CMK (cell line): Measurements from ENCODE around the gene CRTC3.

Experiments
- DNase-seq: peaks from one replicate; pipeline ENCODE4 v3.0.0-alpha.2; 2010; ENCODE audit warnings: low read depth

Gene CRTC3

GRCh38 chr15:90563463-90563862 lies 33.7 kb downstream of the CRTC3 start:
- no peak for DNase-seq

- no peak for DNase-seq
These were observed 34.3 kb downstream of the CRTC3 start for GRCh38 chr15:90564051-90564450.

- DNase-seq = no peak
These were observed 34.9 kb downstream of the CRTC3 start for GRCh38 chr15:90564590-90564989.

GRCh38 chr15:90565866-90566265 lies 36.1 kb downstream of the CRTC3 start:
- DNase-seq = no peak

GRCh38 chr15:90570643-90571042 lies 40.9 kb downstream of the CRTC3 start:
- DNase-seq = no peak

- peak; percentile 35 for DNase-seq
These were observed 41.4 kb downstream of the CRTC3 start for GRCh38 chr15:90571063-90571541.

- no peak for DNase-seq
These were observed 43.2 kb downstream of the CRTC3 start for GRCh38 chr15:90572893-90573292.

GRCh38 chr15:90576711-90577389 lies 47.1 kb downstream of the CRTC3 start:
- no peak for DNase-seq

- DNase-seq = no peak
These were observed 49.5 kb downstream of the CRTC3 start for GRCh38 chr15:90579213-90579612.

GRCh38 chr15:90580099-90580498 lies 50.4 kb downstream of the CRTC3 start:
- DNase-seq = no peak

GRCh38 chr15:90580541-90580940 lies 50.8 kb downstream of the CRTC3 start:
- no peak for DNase-seq

GRCh38 chr15:90580946-90581345 lies 51.2 kb downstream of the CRTC3 start:
- no peak for DNase-seq

GRCh38 chr15:90581771-90582352 lies 52.1 kb downstream of the CRTC3 start:
- DNase-seq = no peak

GRCh38 chr15:90582553-90582952 lies 52.8 kb downstream of the CRTC3 start:
- no peak for DNase-seq

GRCh38 chr15:90583471-90584252 lies 53.9 kb downstream of the CRTC3 start:
- DNase-seq = no peak

GRCh38 chr15:90584841-90585240 lies 55.1 kb downstream of the CRTC3 start:
- no peak for DNase-seq

GRCh38 chr15:90585863-90586262 lies 56.1 kb downstream of the CRTC3 start:
- DNase-seq = no peak

- DNase-seq = no peak
These were observed 57.2 kb downstream of the CRTC3 start for GRCh38 chr15:90586948-90587347.

GRCh38 chr15:90588427-90588826 lies 58.7 kb downstream of the CRTC3 start:
- no peak for DNase-seq

GRCh38 chr15:90591524-90591923 lies 61.8 kb downstream of the CRTC3 start:
- DNase-seq = no peak

- no peak for DNase-seq
These were observed 62.6 kb downstream of the CRTC3 start for GRCh38 chr15:90592131-90592881.

GRCh38 chr15:90593499-90594158 lies 63.9 kb downstream of the CRTC3 start:
- DNase-seq = no peak
